ENCODE data around the gene STX10. TPM values are rescaled to one million over a fixed set of nuclear protein-coding genes. Genes with fewer than 3 reads are reported as not detected.

Gene STX10
- total and polyA plus RNA-seq, 10 donors = 43.8 to 98.0 (median 67.6) TPM

DNA sequence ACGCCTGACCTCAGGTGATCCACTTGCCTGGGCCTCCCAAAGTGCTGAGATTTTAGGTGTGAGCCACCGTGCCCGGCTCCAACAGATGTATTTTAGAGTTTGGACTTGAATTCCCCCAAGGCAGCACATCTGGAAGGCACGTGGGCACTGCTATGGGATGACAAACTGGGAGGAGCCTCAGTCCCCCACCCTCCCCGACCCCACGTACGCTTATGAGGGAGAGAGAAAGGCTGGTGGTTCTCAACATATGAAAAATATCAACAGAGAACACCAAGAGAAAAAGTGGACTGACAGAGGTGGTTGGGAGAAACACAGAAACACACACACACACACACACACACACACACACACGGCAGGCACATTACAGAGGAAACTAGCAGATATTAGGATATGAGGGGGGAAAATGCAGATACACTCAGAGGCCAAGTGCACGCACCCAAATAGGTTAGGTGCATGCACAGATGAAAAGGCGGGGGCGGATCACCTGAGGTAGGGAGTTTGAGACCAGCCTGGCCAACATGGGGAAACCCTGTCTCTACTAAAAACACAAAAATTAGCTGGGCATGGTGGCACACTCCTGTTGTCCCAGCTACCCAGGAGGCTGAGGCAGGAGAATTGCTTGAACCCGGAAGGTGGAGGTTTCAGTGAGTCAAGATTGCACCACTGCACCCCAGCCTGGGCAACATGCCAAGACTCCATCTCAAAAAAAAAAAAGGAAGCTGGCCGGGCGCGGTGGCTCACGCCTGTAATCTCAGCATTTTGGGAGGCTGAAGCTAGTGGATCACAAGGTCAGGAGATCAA, 3.2 kb downstream of the STX10 start:
- intact Hi-C loops (cut with DNase I; ENCODE audit: low total_unique reads) = loop anchor here (5.0 kb wide), 1 partner anchor 115 kb away; no protein-coding TSS in a partner anchor

DNA sequence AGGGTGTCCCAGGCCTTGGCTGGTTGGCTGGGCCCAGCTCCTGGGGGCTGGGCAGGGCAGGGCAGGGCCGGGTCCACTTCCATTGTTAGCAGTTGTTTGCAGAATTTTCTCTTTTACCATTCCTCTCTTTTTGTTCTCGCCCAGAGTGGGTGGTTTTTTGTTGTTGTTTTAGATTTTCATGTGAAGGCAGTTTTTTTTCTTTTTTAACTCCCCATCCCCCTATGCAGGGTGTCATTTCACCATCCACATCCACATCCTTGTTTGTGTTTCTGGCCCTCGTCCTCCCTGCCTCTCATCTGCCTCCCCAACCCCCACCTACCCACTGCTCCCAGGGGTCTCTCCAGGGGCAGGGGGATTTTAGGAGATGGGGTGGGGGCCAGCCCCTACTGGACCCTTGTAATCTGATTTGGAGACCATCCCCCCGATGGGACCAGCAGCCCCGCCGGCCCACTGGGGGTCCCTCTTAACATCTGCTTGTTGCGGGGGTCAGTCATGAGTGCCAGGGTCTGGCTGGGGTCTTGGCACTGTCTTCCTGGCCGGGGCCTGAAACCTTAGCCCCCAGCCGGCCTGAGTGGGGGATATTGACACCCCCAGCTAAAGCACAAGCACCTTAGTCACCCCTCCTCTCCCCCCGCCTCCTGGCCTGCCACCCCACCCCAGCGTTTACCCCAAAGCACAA, 10.4 kb downstream of the STX10 start:
- peaks cover 0 to 27% (median 4%) of the 10 kb centered on the region in 6 donors for H3K4me1 ChIP-seq
- no peaks in the 10 kb centered on the region for H3K27me3 ChIP-seq (replicated peaks in 1 of 7)
- peak overlapping the region in 2 of 8 donors; percentile 15 to 53 for H3K27ac ChIP-seq
- H3K36me3 ChIP-seq = peaks cover 0 to 94% (median 60%) of the 10 kb centered on the region in 6 donors
- TF ChIP-seq POLR2A (IDR thresholded peaks at IDR 0.05) = no peak
- TF ChIP-seq, protein P1, sequence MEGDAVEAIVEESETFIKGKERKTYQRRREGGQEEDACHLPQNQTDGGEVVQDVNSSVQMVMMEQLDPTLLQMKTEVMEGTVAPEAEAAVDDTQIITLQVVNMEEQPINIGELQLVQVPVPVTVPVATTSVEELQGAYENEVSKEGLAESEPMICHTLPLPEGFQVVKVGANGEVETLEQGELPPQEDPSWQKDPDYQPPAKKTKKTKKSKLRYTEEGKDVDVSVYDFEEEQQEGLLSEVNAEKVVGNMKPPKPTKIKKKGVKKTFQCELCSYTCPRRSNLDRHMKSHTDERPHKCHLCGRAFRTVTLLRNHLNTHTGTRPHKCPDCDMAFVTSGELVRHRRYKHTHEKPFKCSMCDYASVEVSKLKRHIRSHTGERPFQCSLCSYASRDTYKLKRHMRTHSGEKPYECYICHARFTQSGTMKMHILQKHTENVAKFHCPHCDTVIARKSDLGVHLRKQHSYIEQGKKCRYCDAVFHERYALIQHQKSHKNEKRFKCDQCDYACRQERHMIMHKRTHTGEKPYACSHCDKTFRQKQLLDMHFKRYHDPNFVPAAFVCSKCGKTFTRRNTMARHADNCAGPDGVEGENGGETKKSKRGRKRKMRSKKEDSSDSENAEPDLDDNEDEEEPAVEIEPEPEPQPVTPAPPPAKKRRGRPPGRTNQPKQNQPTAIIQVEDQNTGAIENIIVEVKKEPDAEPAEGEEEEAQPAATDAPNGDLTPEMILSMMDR (IDR thresholded peaks at IDR 0.05 in 8 of 11, conservative IDR thresholded peaks at IDR 0.05 in 3 of 11) = no peak
- 76 to 91% (median 85%) methylated on average over 6 to 11 of the region's 11 CpGs for WGBS, 5 donors
- DNase-seq = no peak
- intact Hi-C loops (cut with DNase I; ENCODE audit: low total_unique reads) = no loop called here
- H3K9me3 ChIP-seq = no peaks in the 10 kb centered on the region
- H3K4me3 ChIP-seq = no peak overlapping the region

More for the DNA sequence above, 3.2 kb downstream of the STX10 start:
- Histone ChIP-seq H3K9me3 (no peaks in the 10 kb centered on the region), H3K27ac (peak overlapping the region in 7 of 8 donors; percentile 67 to 100 (median 98)), H3K4me3 (peak overlapping the region in 1 of 8 donors; percentile 28), H3K36me3 (peaks cover 0 to 42% (median 24%) of the 10 kb centered on the region in 6 donors), H3K4me1 (peaks cover 10 to 61% (median 33%) of the 10 kb centered on the region in 6 donors), H3K27me3 (replicated peaks in 1 of 7) (no peaks in the 10 kb centered on the region)
- WGBS, 5 donors = 61 to 79% (median 67%) methylated on average over 16 of the region's 16 CpGs
- peak in 2 of 3 donors; percentile 31 to 82 for TF ChIP-seq POLR2AphosphoS5 (IDR thresholded peaks at IDR 0.05)
- TF ChIP-seq POLR2A (IDR thresholded peaks at IDR 0.05) = no peak
- DNase-seq = peak; percentile 86

DNA sequence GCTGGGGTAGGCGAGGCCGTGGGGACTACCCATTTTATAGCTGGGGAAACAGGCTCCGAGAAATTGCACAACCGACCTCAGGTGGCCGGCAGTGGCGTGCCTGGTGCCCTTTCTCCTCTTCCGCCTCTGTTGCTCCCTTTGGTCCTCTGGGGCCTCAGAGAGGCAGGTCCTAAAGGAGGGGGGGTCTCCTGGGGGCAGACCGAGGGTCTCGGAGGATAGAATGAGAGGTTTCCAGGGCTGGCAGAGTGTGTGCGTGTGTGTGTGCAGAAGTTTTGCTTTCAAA, 11.3 kb downstream of the STX10 start:
- Histone ChIP-seq H3K36me3 (peaks cover 0 to 94% (median 51%) of the 10 kb centered on the region in 6 donors), H3K9me3 (no peaks in the 10 kb centered on the region), H3K4me1 (peaks cover 0 to 24% (median 3%) of the 10 kb centered on the region in 6 donors), H3K27me3 (replicated peaks in 1 of 7) (no peaks in the 10 kb centered on the region), H3K27ac (peak overlapping the region in 1 of 8 donors; percentile 53), H3K4me3 (no peak overlapping the region)
- 52 to 91% (median 79%) methylated on average over 10 of the region's 10 CpGs for WGBS, 5 donors
- intact Hi-C loops (cut with DNase I; ENCODE audit: low total_unique reads) = no loop called here
- DNase-seq = no peak
- TF ChIP-seq, protein P1 (IDR thresholded peaks at IDR 0.05 in 8 of 11, conservative IDR thresholded peaks at IDR 0.05 in 3 of 11) = no peak
- TF ChIP-seq POLR2A (IDR thresholded peaks at IDR 0.05) = no peak
- no peak for TF ChIP-seq POLR2AphosphoS5 (IDR thresholded peaks at IDR 0.05)

DNA sequence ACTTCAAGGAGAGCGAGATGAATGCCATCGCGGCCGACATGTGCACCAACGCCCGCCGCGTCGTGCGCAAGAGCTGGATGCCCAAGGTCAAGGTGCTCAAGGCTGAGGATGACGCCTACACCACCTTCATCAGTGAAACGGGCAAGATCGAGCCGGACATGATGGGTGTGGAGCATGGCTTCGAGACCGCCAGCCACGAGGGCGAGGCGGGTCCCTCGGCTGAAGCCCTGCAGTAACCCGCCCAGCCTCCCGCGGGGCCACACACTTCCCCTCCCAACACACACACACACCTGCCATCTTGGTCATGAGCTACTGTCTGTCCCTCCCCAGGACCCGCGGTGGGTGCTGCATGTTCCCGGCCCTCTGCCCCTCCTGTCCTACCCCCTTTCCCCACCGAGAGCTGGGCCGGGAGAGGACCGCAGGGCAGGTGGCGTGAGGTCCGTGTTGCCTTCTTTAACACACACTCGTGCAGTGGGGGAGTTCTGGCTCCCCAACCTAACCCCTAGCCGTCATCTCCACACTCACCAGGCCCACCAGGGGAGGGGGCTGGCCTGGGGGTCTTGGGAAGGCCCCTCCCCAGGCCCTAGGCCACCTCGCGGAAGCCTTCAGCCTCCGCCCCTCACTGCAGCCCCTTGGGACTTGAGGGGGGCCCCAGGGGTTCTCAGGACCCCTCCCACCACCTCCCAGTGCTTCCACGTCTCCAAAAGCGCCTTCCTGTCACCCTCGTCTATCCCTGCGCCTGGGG, 11.8 kb downstream of the STX10 start:
- Histone ChIP-seq H3K4me1 (peaks cover 0 to 24% (median 2%) of the 10 kb centered on the region in 6 donors), H3K27ac (peak overlapping the region in 1 of 8 donors; percentile 53), H3K4me3 (no peak overlapping the region), H3K9me3 (no peaks in the 10 kb centered on the region), H3K27me3 (replicated peaks in 1 of 7) (no peaks in the 10 kb centered on the region), H3K36me3 (peaks cover 0 to 94% (median 46%) of the 10 kb centered on the region in 6 donors)
- TF ChIP-seq, protein P1 (IDR thresholded peaks at IDR 0.05 in 8 of 11, conservative IDR thresholded peaks at IDR 0.05 in 3 of 11) = no peak
- TF ChIP-seq POLR2AphosphoS5 (IDR thresholded peaks at IDR 0.05) (peak in 1 of 3 donors; percentile 60), POLR2A (IDR thresholded peaks at IDR 0.05) (no peak)
- intact Hi-C loops (cut with DNase I; ENCODE audit: low total_unique reads) = no loop called here
- DNase-seq = no peak
- WGBS, 5 donors = 87 to 91% (median 87%) methylated on average over 38 to 40 of the region's 40 CpGs
